ENCODE results near the gene ALDH8A1.
"Not testable (repeated sequence)": the region's sequence is repeated elsewhere in the genome, so short reads cannot be mapped to it uniquely, and the experiment has no call there.

ALDH8A1 gene

GRCh38 chr6:134908906-134909516 lies 40.9 kb downstream of the ALDH8A1 start:
- DNase-seq (ENCODE audit: low read depth in 2 of 2): peak; percentile 98 to 99
- H3K4me3 ChIP-seq (replicated peaks in 1 of 2; ENCODE audit: low read depth in 2 of 2, low read length in 2 of 2): peak overlapping the region in 1 of 2 donors; percentile 33
- TF ChIP-seq CTCF (IDR thresholded peaks at IDR 0.05; ENCODE audit: low read depth, low read length): no peak

DNA sequence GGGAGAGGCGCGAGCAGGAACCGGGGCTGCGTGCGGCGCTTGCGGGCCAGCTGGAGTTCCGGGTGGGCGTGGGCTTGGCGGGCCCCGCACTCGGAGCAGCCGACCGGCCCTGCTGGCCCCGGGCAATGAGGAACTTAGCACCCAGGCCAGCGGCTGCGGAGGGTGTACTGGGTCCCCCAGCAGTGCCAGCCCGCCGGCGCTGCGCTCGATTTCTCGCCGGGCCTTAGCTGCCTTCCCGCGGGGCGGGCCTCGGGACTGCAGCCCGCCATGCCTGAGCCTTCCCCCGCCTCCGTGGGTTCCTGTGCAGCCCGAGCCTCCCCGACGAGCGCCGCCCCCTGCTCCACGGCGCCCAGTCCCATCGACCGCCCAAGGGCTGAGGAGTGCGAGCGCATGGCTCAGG lies 45.2 kb downstream of the ALDH8A1 start:
- not testable (repeated sequence) for DNase-seq (ENCODE audit: low read depth in 2 of 2); H3K4me3 ChIP-seq (replicated peaks in 1 of 2; ENCODE audit: low read depth in 2 of 2, low read length in 2 of 2)

- peak in 1 of 2 donors; percentile 51 for DNase-seq (ENCODE audit: low read depth in 2 of 2)
- no peak overlapping the region for H3K4me3 ChIP-seq (replicated peaks in 1 of 2; ENCODE audit: low read depth in 2 of 2, low read length in 2 of 2)
- TF ChIP-seq CTCF (IDR thresholded peaks at IDR 0.05; ENCODE audit: low read depth, low read length): no peak
Measured at GRCh38 chr6:134903448-134903847, 46.5 kb downstream of the ALDH8A1 start.

- no peak overlapping the region for H3K4me3 ChIP-seq (replicated peaks in 1 of 2; ENCODE audit: low read depth in 2 of 2, low read length in 2 of 2)
- TF ChIP-seq CTCF (IDR thresholded peaks at IDR 0.05; ENCODE audit: low read depth, low read length): no peak
- no peak for DNase-seq (ENCODE audit: low read depth in 2 of 2)
Measured at GRCh38 chr6:134902936-134903335, 47.0 kb downstream of the ALDH8A1 start.

DNA sequence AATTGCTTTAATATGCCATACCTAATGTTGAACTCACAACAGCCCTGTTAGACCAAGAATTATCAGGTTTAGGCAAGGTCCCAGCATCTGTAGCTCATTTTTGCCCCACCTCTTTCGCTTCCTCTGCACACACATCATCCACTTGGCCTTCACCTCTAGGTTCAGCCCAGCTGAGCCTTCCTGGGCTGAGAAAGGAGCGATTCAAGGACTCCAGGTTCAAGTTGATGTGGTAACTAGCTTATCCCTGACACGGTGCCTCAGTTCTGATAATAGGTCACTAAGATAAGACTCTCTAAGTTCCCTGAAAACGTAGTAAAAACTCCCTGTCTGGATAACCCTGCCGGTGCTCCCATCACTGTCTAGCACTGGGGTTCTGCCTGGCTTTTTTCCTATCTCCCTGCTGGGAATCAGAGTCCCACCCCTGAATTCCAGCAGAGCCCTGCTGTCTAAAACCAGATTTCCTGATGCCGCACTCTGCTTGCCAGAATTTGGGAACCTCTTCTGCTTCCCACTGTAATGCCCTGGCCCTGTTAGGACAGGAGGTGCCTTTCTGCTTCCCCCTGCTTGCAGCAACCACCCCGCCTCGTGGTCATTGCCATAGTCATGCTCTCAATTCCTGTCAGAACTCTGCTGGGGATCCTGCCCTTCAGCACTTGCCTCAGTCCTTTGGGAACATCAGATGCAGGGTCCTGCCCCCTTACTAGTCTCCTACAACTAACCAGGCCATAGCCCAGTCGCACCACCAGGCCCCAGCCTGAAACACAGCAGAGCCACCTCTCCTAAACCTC lies 47.6 kb downstream of the ALDH8A1 start:
- TF ChIP-seq CTCF (IDR thresholded peaks at IDR 0.05; ENCODE audit: low read depth, low read length): no peak
- peak in 1 of 2 donors; percentile 84 for DNase-seq (ENCODE audit: low read depth in 2 of 2)
- H3K4me3 ChIP-seq (replicated peaks in 1 of 2; ENCODE audit: low read depth in 2 of 2, low read length in 2 of 2): no peak overlapping the region

DNA sequence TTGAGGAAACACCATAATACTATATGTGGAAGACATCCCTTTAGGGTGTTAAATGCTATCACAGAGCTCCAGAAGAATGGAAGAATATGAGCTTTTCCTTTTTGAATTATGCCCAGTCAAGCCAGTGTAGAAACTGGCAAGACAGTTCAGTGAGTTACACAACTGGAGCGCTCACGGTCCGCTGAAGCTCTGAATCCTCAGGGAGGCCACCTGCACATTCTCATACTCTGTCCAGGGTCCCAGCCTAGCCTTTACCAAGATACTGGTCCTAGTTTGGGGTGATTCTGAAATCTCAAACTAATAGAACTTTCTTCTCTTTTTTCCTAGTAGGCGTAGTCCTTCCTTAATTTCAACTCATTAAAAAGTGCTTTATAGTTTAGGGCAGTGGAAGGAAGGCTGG lies 51.3 kb downstream of the ALDH8A1 start:
- no peak overlapping the region for H3K4me3 ChIP-seq (replicated peaks in 1 of 2; ENCODE audit: low read depth in 2 of 2, low read length in 2 of 2)
- no peak for TF ChIP-seq CTCF (IDR thresholded peaks at IDR 0.05; ENCODE audit: low read depth, low read length)
- no peak for DNase-seq (ENCODE audit: low read depth in 2 of 2)

DNA sequence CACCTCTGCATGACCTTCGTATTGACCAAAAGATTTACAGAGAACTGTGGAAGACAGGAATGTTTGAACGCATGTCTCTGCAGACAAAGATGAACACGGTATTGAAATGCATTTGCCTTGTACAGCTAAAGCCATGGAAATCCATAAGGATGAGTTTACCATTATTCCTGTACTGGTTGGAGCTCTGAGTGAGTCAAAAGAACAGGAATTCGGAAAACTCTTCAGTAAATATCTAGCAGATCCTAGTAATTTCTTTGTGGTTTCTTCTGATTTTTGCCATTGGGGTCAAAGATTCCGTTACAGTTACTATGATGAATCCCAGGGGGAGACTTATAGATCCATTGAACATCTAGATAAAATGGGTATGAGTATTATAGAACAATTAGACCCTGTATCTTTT lies 51.7 kb downstream of the ALDH8A1 start:
- H3K4me3 ChIP-seq (replicated peaks in 1 of 2; ENCODE audit: low read depth in 2 of 2, low read length in 2 of 2); DNase-seq (ENCODE audit: low read depth in 2 of 2): not testable (repeated sequence)

- no peak overlapping the region for H3K4me3 ChIP-seq (replicated peaks in 1 of 2; ENCODE audit: low read depth in 2 of 2, low read length in 2 of 2)
- DNase-seq (ENCODE audit: low read depth in 2 of 2): no peak
- TF ChIP-seq CTCF (IDR thresholded peaks at IDR 0.05; ENCODE audit: low read depth, low read length): no peak
Measured at GRCh38 chr6:134896910-134897309, 53.0 kb downstream of the ALDH8A1 start.
